HepG2 (cell line): ENCODE measurements around the gene PMM2. TPM values are rescaled to one million over a fixed set of nuclear protein-coding genes. Genes with fewer than 3 reads are reported as not detected.
"Not testable (repeated sequence)": the region's sequence is repeated elsewhere in the genome, so short reads cannot be mapped to it uniquely, and the experiment has no call there.

ENCODE experiments used
- ATAC-seq: fragments of 200-7000 bp; cut with Tn5 transposase; 3 replicates; pipeline ENCODE4 v1.9.1; 2020; ENCODE audit warnings: mild to moderate bottlenecking, moderate library complexity
- BruUV-seq: library from RNA; stranded (reverse); fragments of 400-500 nt; replicated peaks from 2 replicates; lab custom pipeline; 2021; lab: Mats Ljungman, UMichigan
- CTCF ChIA-PET: fragments of 300-600 bp; formaldehyde crosslinking; extraction: SDS; loops from one replicate; lab custom pipeline; 2021; ENCODE audit warnings: low total read pairs, inconsistent platforms, low intra/inter-chr PET ratio; lab: Yijun Ruan, JAX
- POLR2A ChIA-PET: fragments of 350-600 bp; sonication (Branson Sonifier 250); formaldehyde crosslinking; loops from one replicate; lab custom pipeline; 2020; ENCODE audit warnings: antibody characterized with exemption, inconsistent platforms; lab: Yijun Ruan, JAX
- DNase-seq: peaks from one replicate; pipeline ENCODE4 v3.0.0-alpha.2; 2015; ENCODE audit warnings: low spot score
- FAIRE-seq: peaks from 3 replicates; lab custom pipeline; 2011; peaks lifted over from hg19 to GRCh38; lab: Jason Lieb, UNC
- H2AFZ ChIP-seq: one replicate; pipeline ENCODE4 v1.6.1; 2011; ENCODE audit warnings: low read length, inconsistent platforms
- H3K27ac ChIP-seq: fragments of 300-600 bp; 3 replicates; pipeline ENCODE4 v1.8.0; 2011; ENCODE audit warnings: mixed run types, mild to moderate bottlenecking, mixed read lengths, low read length, inconsistent platforms; ENCODE audit not compliant: insufficient read depth; ENCODE audit errors: extremely low read length
- H3K27me3 ChIP-seq, 2 experiments: fragments of 200-600 bp in 1 of 2; 2 replicates in 1 of 2; 3 replicates in 1 of 2; pipeline versions ENCODE4 v1.6.0 to v1.8.0; 2011; ENCODE audit warnings: low read length in 2 of 2, mild to moderate bottlenecking in 2 of 2, moderate library complexity in 2 of 2, inconsistent platforms in 1 of 2; ENCODE audit not compliant: insufficient read depth in 2 of 2, control insufficient read depth in 1 of 2
- H3K36me3 ChIP-seq, 2 experiments: fragments of 200-600 bp in 1 of 2; replicated peaks in 1 of 2; 2 replicates in 1 of 2; 3 replicates in 1 of 2; pipeline versions ENCODE4 v1.5.1 to v1.8.0; 2011; ENCODE audit warnings: low read length in 2 of 2, inconsistent platforms in 1 of 2; ENCODE audit not compliant: insufficient read depth in 2 of 2, control insufficient read depth in 1 of 2
- H3K4me1 ChIP-seq: 2 replicates; pipeline ENCODE4 v1.5.1; 2012; ENCODE audit warnings: low read length, inconsistent platforms; ENCODE audit not compliant: insufficient read depth
- H3K4me2 ChIP-seq: 2 replicates; pipeline ENCODE4 v1.6.0; 2011; ENCODE audit warnings: low read depth, low read length, inconsistent platforms
- H3K4me3 ChIP-seq, 3 experiments: fragments of 200-600 bp in 1 of 3; sonication (generic), shearing (Covaris generic) in 1 of 3; replicated peaks in 1 of 3; 2 replicates each; pipeline ENCODE4 v1.5.1; 2011 to 2016; ENCODE audit warnings: low read length in 3 of 3, inconsistent platforms in 2 of 3, low read depth in 2 of 3, mild to moderate bottlenecking in 2 of 3, control low read depth in 1 of 3, mixed read lengths in 1 of 3; ENCODE audit not compliant: insufficient read depth in 1 of 3
- H3K79me2 ChIP-seq: one replicate; pipeline ENCODE4 v1.6.1; 2011; ENCODE audit warnings: low read length, inconsistent platforms; ENCODE audit not compliant: insufficient read depth
- H3K9ac ChIP-seq: 2 replicates; pipeline ENCODE4 v1.6.0; 2011; ENCODE audit warnings: mild to moderate bottlenecking, low read depth, low read length, inconsistent platforms; ENCODE audit not compliant: insufficient read depth
- H3K9me3 ChIP-seq: 2 replicates; pipeline ENCODE4 v1.5.1; 2012; ENCODE audit warnings: mild to moderate bottlenecking, low read length
- H4K20me1 ChIP-seq: 2 replicates; pipeline ENCODE4 v1.6.0; 2011; ENCODE audit warnings: inconsistent platforms, mild to moderate bottlenecking, low read length, moderate library complexity; ENCODE audit not compliant: insufficient read depth
- ZNF121 ChIP-seq: sonication (generic); formaldehyde crosslinking; IDR thresholded peaks from 2 replicates; pipeline ENCODE4 v1.5.0; 2020; ENCODE audit warnings: mild to moderate bottlenecking, missing genetic modification reagents
- ZNF263 ChIP-seq: sonication (generic); formaldehyde crosslinking; IDR thresholded peaks from 2 replicates; pipeline ENCODE4 v1.4.0; 2020; ENCODE audit warnings: missing genetic modification reagents
- WGBS: methylation state at CpG from one replicate; pipeline ENCODE4 v1.1.6; 2017; ENCODE audit warnings: low lambda C conversion rate; 5-methylcytosine and 5-hydroxymethylcytosine counted together
- in situ Hi-C: cut with HindIII; loops from 2 replicates; pipeline ENCODE4 v1.10.0; 2017; ENCODE audit warnings: low pct_unique_long_range_greater_than_20kb; ENCODE audit not compliant: extremely low pct_ligation_motif_present
- intact Hi-C: fragments of 100-400 bp; cut with micrococcal nuclease; formaldehyde crosslinking; loops from one replicate; pipeline ENCODE4 v1.10.0; 2022; ENCODE audit not compliant: unreplicated experiment
- polyA plus RNA-seq, 8 experiments: library from polyadenylated mRNA; depleted of rRNA in 3 of 8; stranded (reverse) in 7 of 8; unstranded in 1 of 8; fragments of >200 nt; fragmentation: Illumina TruSeq in 4 of 8; extraction: Trizol in 4 of 8; gene quantifications; 2 replicates each; pipeline versions ENCODE4 v1.2.1 to v1.2.3, GENCODE V29; 2011 to 2016; ENCODE audit warnings: low read depth in 4 of 8, missing spikeins in 1 of 8, mixed read lengths in 1 of 8; ENCODE audit not compliant: insufficient read depth in 1 of 8
- total RNA-seq, 5 experiments: library from RNA; depleted of rRNA; stranded (reverse); fragments of >200 nt; fragmentation: Illumina TruSeq; extraction: Trizol; gene quantifications; 2 replicates each; pipeline ENCODE4 v1.2.3, GENCODE V29; 2016; ENCODE audit warnings: low read depth in 1 of 5

Gene PMM2
- total and polyA plus RNA-seq, 2 of the 13 experiments (the other 11 are each of a cell fraction or from before 2014, with no cell fraction given), result 52.2 to 93.7 TPM

- H3K9me3 ChIP-seq, H3K4me2 ChIP-seq, ATAC-seq, H3K4me1 ChIP-seq, H2AFZ ChIP-seq, H3K4me3 ChIP-seq, BruUV-seq, H3K27ac ChIP-seq, POLR2A ChIA-PET, DNase-seq, H3K9ac ChIP-seq, intact Hi-C loops, FAIRE-seq, CTCF ChIA-PET, H3K27me3 ChIP-seq, in situ Hi-C loops: not testable (repeated sequence)
- peaks cover 17 to 25% of the 10 kb centered on the region in 2 experiments for H3K36me3 ChIP-seq
- peaks cover 45% of the 10 kb centered on the region for H4K20me1 ChIP-seq
- WGBS, result 99% methylated on average over 12 of the region's 12 CpGs
- H3K79me2 ChIP-seq, result peaks cover 46% of the 10 kb centered on the region
These were observed 45.7 kb downstream of the PMM2 start for GRCh38 chr16:8843296-8843695.

GRCh38 chr16:8845699-8846298, 48.2 kb downstream of the PMM2 start:
- Histone ChIP-seq H3K36me3 (peaks cover 31 to 50% of the 10 kb centered on the region in 2 experiments), H2AFZ (no peak overlapping the region), H3K4me3 (no peak overlapping the region), H3K27me3 (no peaks in the 10 kb centered on the region), H3K4me2 (no peak overlapping the region), H3K4me1 (peaks cover 21% of the 10 kb centered on the region), H3K9ac (no peak overlapping the region), H3K27ac (no peak overlapping the region), H3K9me3 (no peaks in the 10 kb centered on the region), H3K79me2 (peaks cover 30% of the 10 kb centered on the region), H4K20me1 (peaks cover 64% of the 10 kb centered on the region)
- FAIRE-seq, result no peak
- no peak for ATAC-seq
- POLR2A ChIA-PET, result no interaction called here
- 97% methylated on average over 7 of the region's 7 CpGs for WGBS
- CTCF ChIA-PET, result no interaction called here
- no TSS peak for BruUV-seq
- DNase-seq, result no peak
- in situ Hi-C loops (no loop called here), intact Hi-C loops (no loop called here)
- TF ChIP-seq ZNF263 (CRISPR knock-in tag), result no peak
- peak; percentile 92 for TF ChIP-seq ZNF121 (CRISPR knock-in tag)
